CD4-positive, alpha-beta T cell treated with Interleukin-12 subunit alpha and Interleukin-12 subunit beta, for 1 hour (primary cell): ENCODE results near the gene TMEM14A.
"Not testable (repeated sequence)": the region's sequence is repeated elsewhere in the genome, so short reads cannot be mapped to it uniquely, and the experiment has no call there.

ENCODE experiments used
- DNase-seq: peaks from one replicate; pipeline ENCODE4 v3.0.0-alpha.2; 2020

TMEM14A gene

DNA sequence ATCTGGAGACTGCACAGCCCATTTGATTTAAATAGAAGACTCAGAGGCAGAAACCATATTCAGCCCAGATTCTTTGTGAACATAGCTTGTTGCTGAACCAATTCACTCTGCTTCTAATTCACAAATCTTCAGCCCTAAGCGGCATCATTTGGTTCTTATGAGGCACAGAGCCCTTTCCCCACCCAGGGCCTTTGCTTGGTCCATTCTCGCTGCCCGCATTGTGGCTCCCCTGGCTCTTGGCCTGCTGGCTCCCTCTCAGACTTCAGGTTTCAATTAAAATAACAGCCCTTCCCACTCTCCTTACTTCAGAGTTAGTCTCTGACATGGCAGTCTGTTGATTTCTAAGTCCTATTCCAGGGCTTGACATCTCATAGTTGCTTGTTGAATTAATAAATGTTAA is 9.4 kb upstream of the TMEM14A start:
- no peak for DNase-seq

- DNase-seq: no peak
These were observed 8.9 kb upstream of the TMEM14A start for GRCh38 chr6:52662031-52662430.

DNA sequence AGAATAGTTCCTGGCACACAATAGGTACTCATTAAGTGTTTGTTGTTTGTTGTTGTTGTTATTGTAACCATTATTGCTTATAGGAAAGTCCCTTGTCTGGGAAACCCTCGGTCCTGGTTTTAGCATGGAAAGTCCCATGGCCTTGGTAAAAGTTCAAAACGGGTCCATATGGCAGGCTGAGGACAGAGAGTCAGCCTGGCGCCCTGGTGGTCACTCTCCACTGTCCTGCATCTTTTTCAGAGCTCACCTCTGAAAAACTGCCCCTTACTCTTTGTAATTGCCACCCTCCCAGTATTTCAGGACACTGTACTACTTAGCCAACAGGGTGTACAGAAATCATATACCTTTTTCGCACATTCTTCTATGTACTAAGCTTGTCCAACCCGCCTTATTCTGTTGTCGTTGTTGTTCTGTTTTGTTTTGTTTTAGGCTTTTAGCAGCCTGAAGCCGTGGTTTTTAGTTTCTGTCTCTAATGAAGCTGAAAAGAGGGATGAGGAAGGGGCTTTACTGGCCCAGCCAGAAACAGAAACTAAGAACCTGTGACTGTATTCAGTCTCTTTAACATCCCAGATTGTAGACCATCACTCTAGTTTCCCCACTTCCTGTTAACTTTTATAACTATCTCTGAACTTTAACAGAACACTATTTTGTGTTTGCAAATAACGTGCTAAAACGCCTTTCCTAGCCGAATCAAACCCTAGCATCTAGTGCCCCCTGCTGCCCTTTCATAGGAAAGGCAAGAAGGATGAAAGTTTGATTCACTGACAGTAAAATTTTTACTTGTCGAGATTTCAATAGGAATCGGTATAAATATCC is 7.6 kb upstream of the TMEM14A start:
- peak; percentile 77 for DNase-seq

GRCh38 chr6:52663936-52664185 is 7.1 kb upstream of the TMEM14A start:
- DNase-seq: no peak

- peak; percentile 62 for DNase-seq
These were observed 6.5 kb upstream of the TMEM14A start for GRCh38 chr6:52664186-52664990.

DNA sequence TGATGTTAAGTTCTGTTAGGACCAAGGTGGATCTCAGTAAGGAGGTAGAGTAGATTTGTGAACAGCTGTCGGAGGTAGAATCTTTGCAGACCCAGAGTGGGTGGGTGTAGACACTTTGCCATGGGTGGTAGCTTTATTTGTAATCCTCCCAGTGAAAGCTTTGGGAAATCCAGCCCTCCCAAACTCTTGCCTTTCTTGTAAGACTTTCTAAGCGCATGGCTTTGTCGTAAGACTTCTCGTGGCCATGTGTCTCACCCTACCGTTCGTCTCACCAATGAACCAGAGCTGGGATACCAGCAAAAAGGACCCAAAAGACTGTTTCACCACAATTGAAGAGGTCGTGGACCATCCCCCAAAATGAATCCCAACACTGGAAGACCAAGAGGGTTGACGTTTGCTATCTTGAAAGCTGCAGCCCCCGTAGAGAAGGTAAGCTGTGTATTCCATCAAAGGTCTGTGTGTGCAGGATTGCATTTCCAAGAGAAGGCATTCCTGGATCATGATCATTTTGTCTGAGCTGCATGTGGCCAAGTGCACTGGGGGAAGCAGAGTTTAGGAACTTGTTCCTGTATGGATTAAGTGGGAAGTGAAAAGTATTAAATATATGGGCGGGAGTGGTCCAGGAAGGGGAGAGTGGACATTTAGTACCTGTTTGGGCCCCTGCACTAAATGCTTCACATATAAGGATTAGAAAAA is 5.8 kb upstream of the TMEM14A start:
- DNase-seq: no peak

DNA sequence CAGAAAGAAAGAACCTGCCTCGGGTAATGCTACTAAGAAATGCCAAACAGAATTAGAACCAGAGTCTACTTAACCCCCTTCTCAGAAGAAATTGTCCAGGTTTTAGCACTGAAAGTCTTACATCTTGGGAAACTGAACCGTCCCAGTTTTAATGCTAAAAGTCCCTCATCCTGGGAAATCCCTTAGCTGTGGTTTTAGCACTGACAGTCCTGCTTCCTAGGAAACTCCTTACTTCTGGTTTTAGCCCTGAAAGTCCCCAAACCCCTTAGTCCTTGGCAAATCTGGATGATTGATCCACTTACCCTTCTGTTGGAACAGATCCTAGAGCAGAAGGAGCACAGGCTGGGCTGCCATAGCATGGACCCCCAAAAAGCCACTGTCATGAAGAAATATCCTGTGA is 4.8 kb upstream of the TMEM14A start:
- no peak for DNase-seq

- DNase-seq: no peak
These were observed 4.4 kb upstream of the TMEM14A start for GRCh38 chr6:52666523-52666922.

DNA sequence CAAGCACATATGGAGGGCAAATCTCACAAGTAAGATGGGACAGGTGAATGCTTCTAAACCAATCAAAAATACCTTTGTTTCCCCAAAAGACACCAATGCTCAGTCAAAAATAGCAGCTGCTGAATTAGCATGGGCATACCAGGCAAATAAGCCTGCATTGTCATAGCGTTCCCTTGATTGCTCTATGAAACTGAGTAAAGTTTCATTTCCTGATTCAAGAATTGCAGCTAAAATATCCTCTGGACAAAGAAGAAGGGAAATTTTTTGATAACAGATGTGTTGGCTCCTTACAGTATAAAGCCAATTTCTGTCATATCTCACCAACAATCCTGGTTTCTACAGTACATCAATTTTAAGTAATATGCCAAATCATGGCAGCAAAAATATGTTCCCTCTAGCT is 3.3 kb upstream of the TMEM14A start:
- DNase-seq: no peak

- DNase-seq: no peak
These were observed 763 bp downstream of the TMEM14A start for GRCh38 chr6:52671676-52672075.

GRCh38 chr6:52672412-52673025 is 1.6 kb downstream of the TMEM14A start:
- DNase-seq: no peak

DNA sequence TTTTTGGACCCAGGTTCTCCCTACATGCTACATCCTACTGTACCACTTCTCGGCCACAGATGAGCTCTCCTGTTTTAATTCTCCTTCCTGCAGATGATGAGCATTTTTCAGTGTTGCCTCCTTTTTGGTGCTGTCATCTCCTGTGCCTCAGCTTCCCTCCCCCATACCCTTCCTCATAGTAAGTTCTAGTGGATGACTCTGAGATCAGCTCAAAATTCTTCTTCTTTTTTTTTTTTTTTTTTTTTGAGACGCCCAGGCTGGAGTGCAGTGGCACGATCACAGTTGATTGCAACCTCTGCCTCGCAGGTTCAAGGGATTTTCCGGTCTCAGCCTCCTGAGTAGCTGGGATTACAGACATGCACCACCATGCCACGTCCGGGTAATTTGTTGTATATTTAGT is 3.8 kb downstream of the TMEM14A start:
- DNase-seq: no peak

DNA sequence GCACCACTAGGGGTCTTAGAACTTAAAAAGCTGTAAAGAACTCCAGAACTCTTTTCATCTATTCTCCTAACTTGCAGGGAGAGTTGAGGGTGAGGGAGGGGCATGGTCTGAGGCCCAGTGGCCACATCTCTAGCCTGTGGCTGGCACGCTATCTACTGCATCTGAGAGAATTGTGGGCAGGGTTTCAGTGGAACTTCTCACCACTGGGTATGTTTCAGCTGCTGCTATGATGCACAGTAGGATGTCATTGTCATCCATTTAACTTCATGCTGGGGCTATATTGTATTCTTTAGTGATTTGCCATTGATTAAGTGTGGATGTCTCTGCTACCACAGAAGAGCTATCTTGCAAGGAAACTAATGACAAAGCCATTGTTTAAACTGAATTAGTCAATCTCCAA is 4.5 kb downstream of the TMEM14A start:
- no peak for DNase-seq

DNA sequence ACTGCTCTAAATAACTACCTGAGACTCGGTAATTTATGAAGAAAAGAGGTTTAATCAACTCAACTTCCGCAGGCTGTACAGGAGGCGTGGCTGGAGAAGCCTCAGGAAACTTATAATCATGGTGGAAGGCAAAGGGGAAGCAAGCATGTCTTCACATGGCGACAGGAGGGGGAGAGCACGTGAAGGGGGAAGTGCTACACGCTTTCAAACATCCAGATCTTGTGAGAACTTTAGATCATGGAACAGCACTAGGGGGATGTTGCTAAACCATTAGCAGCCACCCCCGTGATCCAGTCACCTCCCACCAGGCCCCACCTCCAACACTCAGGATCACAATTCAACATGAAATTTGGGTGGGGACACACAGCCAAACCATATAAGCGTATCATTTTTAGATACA is 5.7 kb downstream of the TMEM14A start:
- DNase-seq: not testable (repeated sequence)

- no peak for DNase-seq
These were observed 10.5 kb downstream of the TMEM14A start for GRCh38 chr6:52681416-52681815.

- no peak for DNase-seq
These were observed 16.2 kb downstream of the TMEM14A start for GRCh38 chr6:52686878-52687699.

GRCh38 chr6:52689857-52690256 is 18.9 kb downstream of the TMEM14A start:
- no peak for DNase-seq

- DNase-seq: no peak
These were observed 20.8 kb downstream of the TMEM14A start for GRCh38 chr6:52691718-52692117.

GRCh38 chr6:52693773-52694172 is 22.9 kb downstream of the TMEM14A start:
- DNase-seq: no peak

- no peak for DNase-seq
These were observed 23.5 kb downstream of the TMEM14A start for GRCh38 chr6:52694404-52694803.

DNA sequence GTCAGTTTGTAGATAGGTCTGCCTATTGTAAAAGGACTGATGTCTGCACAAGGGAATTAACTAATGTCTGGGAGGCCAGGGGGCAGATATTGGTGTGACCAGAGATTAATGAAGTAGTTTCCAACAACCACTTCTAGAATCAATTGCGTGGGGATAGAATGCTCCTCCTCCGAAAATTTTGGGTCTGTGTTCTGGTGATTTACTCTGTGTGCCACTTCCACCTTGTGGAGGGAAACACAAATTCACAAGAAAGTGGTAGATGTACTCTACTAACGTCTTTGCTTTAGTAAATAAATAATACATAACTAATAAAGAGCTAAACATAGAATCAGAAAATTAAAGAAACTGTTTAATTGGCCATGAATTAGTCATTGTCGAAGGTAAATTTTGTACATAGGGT is 25.5 kb downstream of the TMEM14A start:
- DNase-seq: no peak

DNA sequence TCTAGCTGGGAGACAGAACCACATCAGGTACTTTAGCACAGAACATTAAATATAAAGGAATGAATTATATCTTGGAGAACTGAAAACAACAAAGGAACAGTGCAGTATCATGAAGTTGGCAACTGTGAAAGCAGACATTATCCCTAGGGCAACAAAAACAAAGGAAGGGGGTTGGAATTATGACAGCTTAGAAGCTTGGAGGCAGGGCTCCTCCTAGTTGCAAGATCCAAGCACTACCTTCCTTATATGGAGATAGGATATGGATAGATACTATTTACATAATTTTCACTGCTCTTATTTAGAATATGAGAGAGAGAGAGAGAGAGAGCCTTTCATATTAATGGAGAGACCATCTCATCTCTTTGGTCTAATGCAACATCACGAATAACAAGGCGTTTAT is 27.0 kb downstream of the TMEM14A start:
- no peak for DNase-seq

DNA sequence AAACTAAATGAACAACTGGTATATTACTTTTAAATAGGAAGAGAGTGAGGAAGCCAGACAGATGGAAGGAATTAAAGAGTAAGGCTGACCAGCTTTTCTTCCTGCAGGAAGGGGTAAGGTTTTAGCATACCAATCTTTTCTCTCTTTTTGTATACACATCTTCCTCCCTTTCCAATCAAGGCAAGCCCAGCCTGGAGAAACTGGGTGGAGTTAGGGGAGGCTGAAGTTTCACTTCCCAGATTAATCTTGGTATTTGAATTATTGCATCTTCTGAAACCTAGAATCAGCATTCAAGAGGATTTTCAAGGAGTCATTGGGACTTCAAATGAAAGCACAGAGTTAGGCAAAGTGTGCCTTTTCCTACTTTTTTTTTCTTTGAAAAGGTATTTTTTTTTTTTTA is 33.1 kb downstream of the TMEM14A start:
- DNase-seq: no peak
